HG02884 (cell line): ENCODE results near the gene IL13.
"Not testable (repeated sequence)": the region's sequence is repeated elsewhere in the genome, so short reads cannot be mapped to it uniquely, and the experiment has no call there.

Source experiments
- ATAC-seq: cut with Tn5 transposase; IDR thresholded peaks from one replicate; pipeline ENCODE4 v1.9.1; 2021; ENCODE audit warnings: mild to moderate bottlenecking, moderate library complexity; ENCODE audit not compliant: unreplicated experiment

The IL13 gene

DNA sequence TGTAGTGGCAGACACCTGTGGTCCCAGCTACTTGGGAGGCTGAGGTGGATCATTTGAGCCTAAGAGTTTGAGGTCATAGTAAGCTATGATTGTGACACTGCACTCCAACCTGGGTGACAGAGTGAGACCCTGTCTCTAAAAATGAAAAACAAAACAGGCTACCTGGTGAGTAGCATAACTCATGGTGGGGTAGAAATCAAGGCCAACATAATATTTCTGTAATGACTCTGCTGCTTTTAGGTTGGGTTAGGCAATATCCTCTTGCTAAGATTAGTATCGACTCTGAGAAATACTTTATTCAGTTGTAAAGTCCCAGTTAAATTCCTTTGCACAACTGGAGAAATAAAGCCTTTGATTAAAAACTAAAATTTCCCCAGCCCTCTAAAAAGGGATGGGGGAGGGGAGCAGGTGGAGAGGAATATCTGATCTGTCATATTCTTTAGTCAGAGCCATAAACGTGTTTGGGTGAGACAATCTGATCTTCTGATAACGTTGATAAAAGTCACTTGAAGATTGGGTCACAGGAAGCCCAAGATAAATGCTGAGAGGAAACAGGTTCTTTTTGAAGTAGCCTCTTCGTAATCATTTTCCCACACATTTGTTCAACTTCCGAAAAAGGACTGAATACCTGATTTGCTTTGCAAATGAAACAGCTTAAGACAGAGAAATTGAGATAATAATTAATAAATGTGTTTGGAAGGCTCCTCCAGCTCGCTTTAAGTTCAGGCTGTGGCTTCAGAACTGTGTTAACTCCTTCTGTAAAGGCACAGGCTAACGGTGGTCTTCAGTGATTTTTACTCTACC lies 30.8 kb downstream of the IL13 start:
- no peak for ATAC-seq

- no peak for ATAC-seq
Measured at GRCh38 chr5:132689513-132689912, 31.5 kb downstream of the IL13 start.

DNA sequence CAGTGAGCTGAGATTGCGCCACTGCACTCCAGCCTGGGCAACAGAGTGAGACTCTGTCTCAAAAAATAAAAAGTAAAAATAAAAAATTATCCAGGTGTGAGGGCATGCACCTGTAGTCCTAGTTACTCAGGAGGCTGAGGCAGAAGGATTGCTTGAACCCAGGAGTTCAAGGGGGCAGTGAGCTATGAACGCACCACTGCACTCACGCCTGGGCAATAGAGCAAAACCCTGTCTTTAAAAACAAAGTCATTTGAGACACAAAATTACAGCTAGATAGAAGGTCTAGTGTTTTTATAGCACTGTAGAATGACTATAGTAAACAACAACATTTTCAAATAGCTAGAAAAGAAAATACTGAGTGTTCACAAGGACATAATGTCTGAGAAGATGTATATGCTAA lies 32.2 kb downstream of the IL13 start:
- no peak for ATAC-seq

DNA sequence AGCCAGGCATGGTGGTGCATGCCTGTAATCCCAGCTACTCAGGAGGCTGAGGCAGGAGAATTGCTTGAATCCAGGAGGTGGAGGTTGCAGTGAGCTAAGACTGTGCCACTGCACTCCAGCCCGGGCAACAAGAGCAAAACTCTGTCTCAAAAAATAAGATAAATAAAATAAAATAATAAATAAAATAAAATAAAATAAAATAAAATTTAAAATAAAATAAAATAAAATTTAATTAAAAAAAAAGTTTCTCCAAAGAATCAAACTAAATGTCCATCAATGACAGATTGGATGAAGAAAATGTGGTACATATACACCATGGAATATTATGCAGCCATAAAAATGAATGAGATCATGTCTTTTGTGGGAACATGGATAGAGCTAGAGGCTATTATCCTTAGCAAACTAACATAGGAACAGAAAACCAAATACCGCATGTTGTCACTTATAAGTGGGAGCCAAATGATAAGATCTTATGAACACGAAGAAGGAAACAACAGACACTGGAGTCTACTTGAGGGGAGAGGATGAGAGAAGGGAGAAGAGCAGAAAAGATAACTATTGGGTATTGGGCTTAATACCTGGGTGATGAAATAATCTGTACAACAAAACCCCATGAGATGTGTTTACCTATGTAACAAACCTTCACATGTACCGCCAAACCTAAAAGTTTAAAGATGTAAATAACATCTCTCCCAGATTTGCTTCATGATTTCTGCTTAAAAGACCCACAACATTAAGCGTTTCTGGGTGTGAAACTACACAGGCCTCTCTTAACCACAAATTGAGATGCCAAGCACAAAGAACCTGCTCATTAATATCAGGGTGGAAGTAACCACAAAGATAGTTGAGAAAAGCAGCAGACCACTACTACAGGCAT lies 34.0 kb downstream of the IL13 start:
- ATAC-seq: not testable (repeated sequence)

DNA sequence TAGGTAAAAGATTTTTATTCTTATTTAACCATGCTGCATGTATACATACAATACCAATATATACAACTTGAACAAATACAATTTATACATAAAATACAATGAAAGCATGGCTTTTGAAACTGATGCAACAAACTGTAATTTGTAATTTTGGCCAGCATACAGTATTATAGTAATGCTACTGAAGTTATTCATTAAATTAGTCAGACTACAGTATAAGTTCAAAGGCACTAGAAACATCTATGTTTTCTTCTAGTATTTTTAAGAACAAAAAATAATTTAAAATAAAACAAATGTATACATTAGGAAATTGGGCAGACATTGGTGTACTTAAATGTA lies 34.6 kb downstream of the IL13 start:
- ATAC-seq: no peak

DNA sequence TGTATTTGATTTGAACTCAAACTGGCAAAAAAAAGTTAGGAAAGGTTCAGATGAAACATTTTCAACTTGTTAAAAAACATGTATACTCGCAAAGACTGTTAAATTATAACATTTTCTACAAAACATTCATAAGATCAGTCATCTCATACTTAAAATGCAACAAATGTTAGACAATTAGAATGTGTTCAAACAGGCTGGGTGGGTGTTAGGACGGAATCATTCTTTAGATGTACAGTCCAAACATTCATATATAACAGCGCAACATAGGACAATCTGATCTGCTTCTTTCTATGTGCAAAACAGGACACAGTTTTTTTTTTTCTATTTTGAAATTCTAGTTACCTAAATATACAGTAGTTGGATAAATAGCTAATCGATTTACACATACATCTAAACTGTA lies 38.0 kb downstream of the IL13 start:
- no peak for ATAC-seq

DNA sequence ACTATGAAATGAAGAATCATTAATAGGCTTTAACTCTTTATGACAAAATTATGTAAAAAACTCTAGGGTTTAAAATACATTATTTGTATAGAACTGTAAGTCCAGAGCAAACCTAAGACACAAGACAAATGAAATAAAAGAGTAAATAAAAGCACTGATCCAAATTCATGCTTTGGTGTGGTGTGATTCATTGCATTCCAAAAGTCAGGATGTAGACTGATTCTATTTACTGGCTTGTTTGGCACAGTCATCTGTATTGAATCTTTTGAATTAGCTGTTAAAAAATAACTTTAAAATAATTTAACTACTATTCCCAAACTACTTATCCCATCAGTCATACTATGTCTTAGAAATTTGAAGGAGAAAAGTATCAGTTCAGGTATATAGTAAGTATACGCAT lies 46.9 kb downstream of the IL13 start:
- no peak for ATAC-seq

DNA sequence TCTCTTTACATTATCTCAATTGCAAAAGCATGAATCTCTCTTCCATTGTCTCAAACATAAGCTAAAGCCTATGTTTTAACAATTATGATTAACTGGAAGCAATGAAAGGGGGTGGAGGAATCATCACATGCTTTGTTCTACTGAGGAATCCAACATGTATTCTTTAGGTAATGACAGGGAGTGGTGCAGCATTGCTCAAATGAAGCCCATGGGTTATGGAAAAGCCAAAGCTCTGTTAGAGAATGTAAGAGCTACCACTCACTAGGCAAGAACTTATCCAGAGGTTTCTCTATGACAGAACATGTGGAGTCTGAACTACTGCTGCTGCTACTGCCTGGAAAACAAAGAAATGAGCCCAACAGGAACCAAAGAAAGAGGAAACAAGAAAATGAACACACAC lies 50.7 kb downstream of the IL13 start:
- ATAC-seq: no peak
